ENCODE results near the gene LY6G6C. TPM values are rescaled to one million over a fixed set of nuclear protein-coding genes. Genes with fewer than 3 reads are reported as not detected.

The LY6G6C gene
- total RNA-seq, 1 experiment from 2014 or later, result not detected

DNA sequence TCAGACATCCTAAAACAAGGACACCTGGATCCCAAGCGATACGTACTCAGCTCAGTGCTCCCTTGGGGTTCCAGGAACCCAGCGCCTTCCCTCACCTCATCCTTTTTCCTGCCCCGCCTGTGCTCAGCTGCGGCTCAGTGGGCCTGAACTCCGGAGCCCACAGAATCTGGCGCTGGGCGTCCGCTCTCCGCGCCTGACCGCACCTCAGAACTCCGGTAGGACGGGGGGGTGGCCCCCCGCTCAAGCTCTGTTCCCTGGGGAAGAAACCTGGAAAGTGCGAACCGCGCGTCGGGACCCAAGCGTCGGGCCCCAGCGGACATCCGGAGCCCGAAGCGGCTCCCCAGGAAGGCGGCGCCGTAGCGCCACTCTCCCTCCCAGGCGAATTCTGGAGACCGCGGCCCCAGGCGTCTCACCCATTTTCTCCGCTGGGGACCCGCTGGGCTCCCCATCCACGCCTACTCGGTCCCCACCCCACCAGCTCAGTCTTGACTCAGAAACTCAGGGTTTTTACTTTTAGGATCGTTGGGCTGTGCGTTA, 40.3 kb downstream of the LY6G6C start:
- H3K56ac ChIP-seq (ENCODE audit: insufficient read length, low read depth, low read length), result no peak overlapping the region
- no peaks in the 10 kb centered on the region for H3K79me2 ChIP-seq (ENCODE audit: insufficient read depth, low read length)
- peak; percentile 56 for DNase-seq
- peak overlapping the region; percentile 44 for H3K18ac ChIP-seq (ENCODE audit: insufficient read length, low read depth, low read length)
- peak overlapping the region; percentile 76 to 89 for H3K4me3 Mint-ChIP-seq
- no peak overlapping the region for H2BK20ac ChIP-seq (ENCODE audit: low read depth, low read length, poor library complexity, severe bottlenecking)
- H3K9ac ChIP-seq (ENCODE audit: extremely low read depth, insufficient read length, low read length), result no peak overlapping the region
- no peak overlapping the region for H2BK12ac ChIP-seq (ENCODE audit: insufficient read length, low read depth, low read length)
- H3K27ac ChIP-seq (ENCODE audit: insufficient read length, low read depth, low read length), result no peak overlapping the region
- no peak overlapping the region for H2BK15ac ChIP-seq (ENCODE audit: low read depth, low read length)
- no peak overlapping the region for H3K4ac ChIP-seq (ENCODE audit: low read depth, low read length)
- no peak overlapping the region for H4K91ac ChIP-seq (ENCODE audit: insufficient read length, low read depth, low read length)
- H3K9me3 ChIP-seq (ENCODE audit: control insufficient read depth, low read depth, low read length), result no peaks in the 10 kb centered on the region
- peak overlapping the region in 1 of 3 experiments; percentile 57; a peak in 1 of 7 replicates for H3K27ac Mint-ChIP-seq
- WGBS (ENCODE audit: extremely low coverage, insufficient read length, low lambda C conversion rate), result no CpG with 5 or more reads among the region's 40 CpGs
- no peak overlapping the region for H2AFZ ChIP-seq (ENCODE audit: low read length)
- no peaks in the 10 kb centered on the region; the same call in 1 of the 2 replicates for H3K27me3 ChIP-seq (ENCODE audit: insufficient read depth, low read length)
- H3K23ac ChIP-seq (ENCODE audit: insufficient read length, low read depth, low read length), result no peak overlapping the region
- H4K8ac ChIP-seq (replicated peaks; ENCODE audit: insufficient read length, low read depth, low read length), result no peak overlapping the region
- no peak overlapping the region for H2BK5ac ChIP-seq (ENCODE audit: insufficient read length, low read length)
- no peaks in the 10 kb centered on the region; a peak in 3 of 5 replicates for H3K9me3 Mint-ChIP-seq
- no peaks in the 10 kb centered on the region for H4K20me1 ChIP-seq (ENCODE audit: control insufficient read depth, insufficient read depth, insufficient read length)
- peak overlapping the region; percentile 92 for H3K4me2 ChIP-seq (ENCODE audit: insufficient read depth, insufficient read length, low read length)
- H2AK5ac ChIP-seq (ENCODE audit: insufficient read length, low read length), result no peak overlapping the region
- no peak overlapping the region for H2BK120ac ChIP-seq (ENCODE audit: low read depth, low read length, poor library complexity, severe bottlenecking)
- peaks cover 20 to 25% of the 10 kb centered on the region in 2 experiments for H3K4me1 Mint-ChIP-seq
- H3K23me2 ChIP-seq (ENCODE audit: insufficient read length, low read depth, low read length, poor library complexity, severe bottlenecking), result peaks cover 18% of the 10 kb centered on the region
- H4K5ac ChIP-seq (ENCODE audit: insufficient read length, low read depth, low read length), result no peak overlapping the region
- peak overlapping the region; percentile 26; the same call in 1 of the 2 replicates for H3K14ac ChIP-seq (ENCODE audit: insufficient read depth, low read length)
- peaks cover under 1 to 8% (median 2%) of the 10 kb centered on the region in 3 experiments for H3K36me3 Mint-ChIP-seq (ENCODE audit: insufficient read depth in 1 of 3, low read depth in 3 of 3)
- no peaks in the 10 kb centered on the region for H3K4me1 ChIP-seq (ENCODE audit: insufficient read depth, low read length)
- no peaks in the 10 kb centered on the region for H3K79me1 ChIP-seq (ENCODE audit: insufficient read depth, low read depth, low read length, poor library complexity, severe bottlenecking)
- H3K27me3 Mint-ChIP-seq (ENCODE audit: low read depth), result peaks cover 29% of the 10 kb centered on the region
- H3T11ph ChIP-seq (ENCODE audit: low read length), result no peak overlapping the region
- TF ChIP-seq, protein P1, sequence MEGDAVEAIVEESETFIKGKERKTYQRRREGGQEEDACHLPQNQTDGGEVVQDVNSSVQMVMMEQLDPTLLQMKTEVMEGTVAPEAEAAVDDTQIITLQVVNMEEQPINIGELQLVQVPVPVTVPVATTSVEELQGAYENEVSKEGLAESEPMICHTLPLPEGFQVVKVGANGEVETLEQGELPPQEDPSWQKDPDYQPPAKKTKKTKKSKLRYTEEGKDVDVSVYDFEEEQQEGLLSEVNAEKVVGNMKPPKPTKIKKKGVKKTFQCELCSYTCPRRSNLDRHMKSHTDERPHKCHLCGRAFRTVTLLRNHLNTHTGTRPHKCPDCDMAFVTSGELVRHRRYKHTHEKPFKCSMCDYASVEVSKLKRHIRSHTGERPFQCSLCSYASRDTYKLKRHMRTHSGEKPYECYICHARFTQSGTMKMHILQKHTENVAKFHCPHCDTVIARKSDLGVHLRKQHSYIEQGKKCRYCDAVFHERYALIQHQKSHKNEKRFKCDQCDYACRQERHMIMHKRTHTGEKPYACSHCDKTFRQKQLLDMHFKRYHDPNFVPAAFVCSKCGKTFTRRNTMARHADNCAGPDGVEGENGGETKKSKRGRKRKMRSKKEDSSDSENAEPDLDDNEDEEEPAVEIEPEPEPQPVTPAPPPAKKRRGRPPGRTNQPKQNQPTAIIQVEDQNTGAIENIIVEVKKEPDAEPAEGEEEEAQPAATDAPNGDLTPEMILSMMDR (conservative IDR thresholded peaks at IDR 0.05), result no peak

All from H9 (cell line).